SK-N-SH (cell line): Measurements from ENCODE around the gene NUDT19. TPM values are rescaled to one million over a fixed set of nuclear protein-coding genes. Genes with fewer than 3 reads are reported as not detected.

ENCODE experiments used
- CTCF ChIA-PET: fragments of 300-600, 350-600 bp; formaldehyde crosslinking; extraction: SDS; loops from one replicate; lab custom pipeline; 2021; lab: Yijun Ruan, JAX
- POLR2A ChIA-PET: fragments of 350-600 bp; sonication (Branson Sonifier 250); formaldehyde crosslinking; extraction: SDS; loops from one replicate; lab custom pipeline; 2020; ENCODE audit warnings: antibody characterized with exemption, inconsistent platforms; lab: Yijun Ruan, JAX
- DNase-seq: peaks from one replicate; pipeline ENCODE4 v3.0.0; 2012
- H2AFZ ChIP-seq: fragments of 200-600 bp; sonication (generic); 2 replicates; pipeline ENCODE4 v1.8.1; 2016; ENCODE audit warnings: antibody characterized with exemption, mild to moderate bottlenecking, low read depth
- H3F3A ChIP-seq: fragments of 200-600 bp; sonication (generic); replicated peaks from 2 replicates; pipeline ENCODE3; 2016; ENCODE audit warnings: antibody characterized with exemption, mild to moderate bottlenecking; ENCODE audit not compliant: insufficient read depth
- H3K27ac ChIP-seq, 2 experiments: fragments of 200-500 bp in 1 of 2; fragments of 200-600 bp in 1 of 2; sonication (Bioruptor generic) in 1 of 2; sonication (generic), shearing (Covaris generic) in 1 of 2; 2 replicates each; pipeline versions ENCODE4 v1.5.1 to v1.6.1; 2014 to 2016; ENCODE audit warnings: low read depth in 2 of 2, inconsistent platforms in 1 of 2, low read length in 1 of 2, mild to moderate bottlenecking in 1 of 2, mixed read lengths in 1 of 2
- H3K27me3 ChIP-seq: fragments of 200-600 bp; sonication (generic), shearing (Covaris generic); 2 replicates; pipeline ENCODE4 v1.6.1; 2016; ENCODE audit warnings: mixed run types; ENCODE audit not compliant: insufficient read depth
- H3K36me3 ChIP-seq, 2 experiments: fragments of 200-500 bp in 1 of 2; fragments of 200-600 bp in 1 of 2; sonication (Bioruptor generic) in 1 of 2; sonication (generic) in 1 of 2; replicated peaks in 1 of 2; 2 replicates each; pipeline versions ENCODE3 to v1.5.1; 2014 to 2016; ENCODE audit warnings: low read length in 1 of 2, mild to moderate bottlenecking in 1 of 2; ENCODE audit not compliant: insufficient read depth in 2 of 2, control insufficient read depth in 1 of 2
- H3K4me1 ChIP-seq, 2 experiments: fragments of 200-500 bp in 1 of 2; fragments of 200-600 bp in 1 of 2; sonication (Bioruptor generic) in 1 of 2; sonication (generic), shearing (Covaris generic) in 1 of 2; 2 replicates each; pipeline versions ENCODE4 v1.5.1 to v1.6.1; 2014 to 2016; ENCODE audit warnings: low read depth in 1 of 2, low read length in 1 of 2, mixed run types in 1 of 2; ENCODE audit not compliant: insufficient read depth in 2 of 2, control insufficient read depth in 1 of 2
- H3K4me2 ChIP-seq: fragments of 200-600 bp; sonication (generic), shearing (Covaris generic); 2 replicates; pipeline ENCODE4 v1.6.1; 2017; ENCODE audit warnings: mixed run types
- H3K4me3 ChIP-seq, 2 experiments: fragments of 200-500 bp in 1 of 2; fragments of 200-600 bp in 1 of 2; sonication (Bioruptor generic) in 1 of 2; sonication (generic), shearing (Covaris generic) in 1 of 2; 2 replicates each; pipeline versions ENCODE4 v1.5.1 to v1.8.1; 2014 to 2016; ENCODE audit warnings: low read depth in 2 of 2, inconsistent platforms in 1 of 2, low read length in 1 of 2, mild to moderate bottlenecking in 1 of 2, mixed read lengths in 1 of 2, moderate library complexity in 1 of 2
- H3K79me2 ChIP-seq: fragments of 200-600 bp; sonication (generic); 2 replicates; pipeline ENCODE4 v1.8.1; 2017; ENCODE audit warnings: mild to moderate bottlenecking; ENCODE audit not compliant: insufficient read depth
- H3K9ac ChIP-seq: fragments of 200-600 bp; sonication (generic); 2 replicates; pipeline ENCODE4 v1.6.1; 2017; ENCODE audit warnings: mixed run types
- H3K9me2 ChIP-seq: fragments of 200-600 bp; sonication (generic); 2 replicates; pipeline ENCODE4 v1.6.1; 2017; ENCODE audit warnings: mixed run types
- H3K9me3 ChIP-seq: fragments of 200-600 bp; sonication (generic); 2 replicates; pipeline ENCODE4 v1.6.1; 2017; ENCODE audit warnings: mixed run types, mild to moderate bottlenecking, moderate library complexity
- H4K20me1 ChIP-seq: fragments of 200-600 bp; sonication (generic); 2 replicates; pipeline ENCODE4 v1.6.1; 2017; ENCODE audit warnings: mild to moderate bottlenecking, mixed run types; ENCODE audit not compliant: insufficient read depth
- EP300 ChIP-seq, 2 experiments: IDR thresholded peaks; 2 replicates each; pipeline versions ENCODE4 v1.4.0 to v1.6.1; 2012; ENCODE audit warnings: borderline replicate concordance in 1 of 2, low read depth in 1 of 2, low read length in 1 of 2
- FOXJ3 ChIP-seq: sonication (generic); formaldehyde crosslinking; IDR thresholded peaks from 2 replicates; pipeline ENCODE4 v1.5.1; 2020; ENCODE audit warnings: mild to moderate bottlenecking, missing genetic modification reagents
- FOXM1 ChIP-seq: IDR thresholded peaks from 2 replicates; pipeline ENCODE4 v1.4.0; 2012; ENCODE audit warnings: low read depth, mild to moderate bottlenecking
- GABPA ChIP-seq: IDR thresholded peaks from 2 replicates; pipeline ENCODE4 v1.4.0; 2012; ENCODE audit warnings: low read depth, mild to moderate bottlenecking
- NFIC ChIP-seq: IDR thresholded peaks from 2 replicates; pipeline ENCODE4 v1.4.0; 2012; ENCODE audit warnings: borderline replicate concordance
- POLR2AphosphoS5 ChIP-seq: IDR thresholded peaks from 2 replicates; pipeline ENCODE4 v1.6.1; 2012; ENCODE audit warnings: low read depth, low read length
- RFX5 ChIP-seq: IDR thresholded peaks from 2 replicates; pipeline ENCODE4 v1.6.1; 2012; ENCODE audit warnings: mild to moderate bottlenecking, improper control_type of control experiment, low read length
- WGBS: methylation state at CpG from one replicate; pipeline ENCODE4 v1.1.6; 2017; ENCODE audit warnings: low lambda C conversion rate; 5-methylcytosine and 5-hydroxymethylcytosine counted together
- polyA plus RNA-seq, 3 experiments: library from polyadenylated mRNA; depleted of rRNA; stranded (reverse); fragments of >200 nt; gene quantifications; 2 replicates each; pipeline ENCODE4 v1.2.3, GENCODE V29; 2012
- TF ChIP-seq, protein P1 (sequence below): IDR thresholded peaks from 2 replicates; pipeline ENCODE4 v1.6.1; 2012; ENCODE audit warnings: mild to moderate bottlenecking, low read depth, low read length, moderate library complexity
- TF ChIP-seq, protein P2 (sequence below): IDR thresholded peaks from 2 replicates; pipeline ENCODE4 v1.4.0; 2012; ENCODE audit warnings: low read depth, borderline replicate concordance

NUDT19 gene
- polyA plus RNA-seq, 1 of the 3 experiments (the other 2 are of a cell fraction), result 6.2 TPM

DNA sequence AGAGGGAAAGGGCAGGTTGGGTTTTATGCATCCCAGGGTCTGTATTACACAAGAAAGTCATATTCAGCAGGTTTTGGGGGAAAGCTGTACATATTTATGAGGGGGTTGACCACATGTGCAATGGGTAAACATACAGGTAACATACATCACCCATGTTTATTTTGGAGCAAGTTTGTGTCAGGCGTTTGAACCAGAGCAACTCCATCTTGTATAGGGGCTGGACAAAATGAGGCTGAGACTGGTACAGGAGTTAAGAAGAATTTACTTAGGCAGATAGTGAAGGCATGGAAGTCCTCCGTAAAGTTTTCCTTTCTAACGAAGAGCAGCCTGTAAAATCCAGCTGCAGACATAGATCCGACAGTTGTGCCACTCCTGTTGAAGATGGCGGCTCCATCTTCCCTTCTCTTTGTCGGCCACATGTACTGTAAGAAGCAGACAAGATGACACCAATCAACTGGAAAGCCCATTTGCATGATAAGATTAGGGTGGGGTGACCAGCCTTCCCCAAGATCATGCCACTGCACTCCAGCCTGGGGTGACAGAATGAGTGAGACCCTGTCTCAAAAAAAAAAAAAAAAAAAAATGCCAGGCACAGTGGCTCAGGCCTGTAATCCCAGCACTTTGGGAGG lies 4.7 kb upstream of the NUDT19 start:
- no peak overlapping the region for H3K9ac ChIP-seq
- no peaks in the 10 kb centered on the region for H3F3A ChIP-seq
- no peaks in the 10 kb centered on the region for H3K79me2 ChIP-seq
- no peak for TF ChIP-seq NFIC
- TF ChIP-seq, protein P1, sequence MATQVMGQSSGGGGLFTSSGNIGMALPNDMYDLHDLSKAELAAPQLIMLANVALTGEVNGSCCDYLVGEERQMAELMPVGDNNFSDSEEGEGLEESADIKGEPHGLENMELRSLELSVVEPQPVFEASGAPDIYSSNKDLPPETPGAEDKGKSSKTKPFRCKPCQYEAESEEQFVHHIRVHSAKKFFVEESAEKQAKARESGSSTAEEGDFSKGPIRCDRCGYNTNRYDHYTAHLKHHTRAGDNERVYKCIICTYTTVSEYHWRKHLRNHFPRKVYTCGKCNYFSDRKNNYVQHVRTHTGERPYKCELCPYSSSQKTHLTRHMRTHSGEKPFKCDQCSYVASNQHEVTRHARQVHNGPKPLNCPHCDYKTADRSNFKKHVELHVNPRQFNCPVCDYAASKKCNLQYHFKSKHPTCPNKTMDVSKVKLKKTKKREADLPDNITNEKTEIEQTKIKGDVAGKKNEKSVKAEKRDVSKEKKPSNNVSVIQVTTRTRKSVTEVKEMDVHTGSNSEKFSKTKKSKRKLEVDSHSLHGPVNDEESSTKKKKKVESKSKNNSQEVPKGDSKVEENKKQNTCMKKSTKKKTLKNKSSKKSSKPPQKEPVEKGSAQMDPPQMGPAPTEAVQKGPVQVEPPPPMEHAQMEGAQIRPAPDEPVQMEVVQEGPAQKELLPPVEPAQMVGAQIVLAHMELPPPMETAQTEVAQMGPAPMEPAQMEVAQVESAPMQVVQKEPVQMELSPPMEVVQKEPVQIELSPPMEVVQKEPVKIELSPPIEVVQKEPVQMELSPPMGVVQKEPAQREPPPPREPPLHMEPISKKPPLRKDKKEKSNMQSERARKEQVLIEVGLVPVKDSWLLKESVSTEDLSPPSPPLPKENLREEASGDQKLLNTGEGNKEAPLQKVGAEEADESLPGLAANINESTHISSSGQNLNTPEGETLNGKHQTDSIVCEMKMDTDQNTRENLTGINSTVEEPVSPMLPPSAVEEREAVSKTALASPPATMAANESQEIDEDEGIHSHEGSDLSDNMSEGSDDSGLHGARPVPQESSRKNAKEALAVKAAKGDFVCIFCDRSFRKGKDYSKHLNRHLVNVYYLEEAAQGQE, result no peak
- TF ChIP-seq GABPA, result no peak
- no peak for TF ChIP-seq RFX5
- no peak for TF ChIP-seq POLR2AphosphoS5
- no peak for TF ChIP-seq FOXM1
- no peak for TF ChIP-seq EP300 (IDR thresholded peaks at IDR 0.05; ENCODE audit: borderline replicate concordance in 1 of 2, low read depth in 1 of 2, low read length in 1 of 2)
- no peak for DNase-seq
- H3K4me1 ChIP-seq, result peaks cover 0 to 5% of the 10 kb centered on the region in 2 experiments; a peak in 3 of 4 replicates
- no peaks in the 10 kb centered on the region for H3K9me3 ChIP-seq
- ChIA-PET CTCF (interaction anchor here (0.7 kb wide), 1 partner anchor 432 kb away, joined by 3 read pairs; no protein-coding TSS in a partner anchor), POLR2A (no interaction called here)
- no peaks in the 10 kb centered on the region for H4K20me1 ChIP-seq
- H3K27ac ChIP-seq, result no peak overlapping the region
- 93% methylated on average over 5 of the region's 6 CpGs for WGBS
- H3K4me3 ChIP-seq, result no peak overlapping the region
- H3K9me2 ChIP-seq, result no peaks in the 10 kb centered on the region
- no peak overlapping the region for H2AFZ ChIP-seq
- H3K36me3 ChIP-seq, result no peaks in the 10 kb centered on the region
- no peak overlapping the region for H3K4me2 ChIP-seq
- no peaks in the 10 kb centered on the region for H3K27me3 ChIP-seq

DNA sequence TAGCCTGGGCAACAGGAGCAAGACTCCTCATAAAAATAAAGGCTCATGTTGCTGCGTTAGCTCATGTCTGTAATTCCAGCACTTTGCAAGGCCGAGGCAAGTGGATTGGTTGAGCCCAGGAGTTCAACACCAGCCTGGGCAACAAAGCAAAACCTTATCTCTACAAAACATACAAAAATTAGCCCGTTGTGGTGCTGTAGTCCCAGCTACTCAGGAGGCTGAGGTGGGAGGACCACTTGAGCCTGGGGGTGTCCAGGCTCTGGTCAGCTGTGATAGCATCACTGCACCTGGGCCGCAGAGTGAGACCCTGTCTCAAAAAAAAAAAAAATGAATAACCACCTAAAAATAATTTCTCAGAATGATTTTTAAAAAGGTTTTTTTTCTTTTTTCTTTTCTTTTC lies 3.9 kb upstream of the NUDT19 start:
- Histone ChIP-seq H3K27me3 (no peaks in the 10 kb centered on the region), H3K9me2 (no peaks in the 10 kb centered on the region), H3K36me3 (no peaks in the 10 kb centered on the region), H4K20me1 (no peaks in the 10 kb centered on the region), H3K4me1 (peaks cover 0 to 9% of the 10 kb centered on the region in 2 experiments; a peak in 3 of 4 replicates), H3K4me3 (no peak overlapping the region), H3K9ac (no peak overlapping the region), H3K9me3 (no peaks in the 10 kb centered on the region), H3K79me2 (peaks cover 7% of the 10 kb centered on the region), H2AFZ (no peak overlapping the region), H3F3A (no peaks in the 10 kb centered on the region), H3K27ac (no peak overlapping the region), H3K4me2 (no peak overlapping the region)
- no peak for DNase-seq
- ChIA-PET POLR2A (no interaction called here), CTCF (interaction anchor here (0.7 kb wide), 1 partner anchor 432 kb away, joined by 3 read pairs; no protein-coding TSS in a partner anchor)
- WGBS, result 88% methylated on average over 4 of the region's 4 CpGs
- TF ChIP-seq, protein P2, sequence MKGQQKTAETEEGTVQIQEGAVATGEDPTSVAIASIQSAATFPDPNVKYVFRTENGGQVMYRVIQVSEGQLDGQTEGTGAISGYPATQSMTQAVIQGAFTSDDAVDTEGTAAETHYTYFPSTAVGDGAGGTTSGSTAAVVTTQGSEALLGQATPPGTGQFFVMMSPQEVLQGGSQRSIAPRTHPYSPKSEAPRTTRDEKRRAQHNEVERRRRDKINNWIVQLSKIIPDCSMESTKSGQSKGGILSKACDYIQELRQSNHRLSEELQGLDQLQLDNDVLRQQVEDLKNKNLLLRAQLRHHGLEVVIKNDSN, result no peak
- TF ChIP-seq, protein P1, result no peak
- TF ChIP-seq FOXJ3, result no peak
